ENCODE data around the gene C1QTNF6. TPM values are rescaled to one million over a fixed set of nuclear protein-coding genes. Genes with fewer than 3 reads are reported as not detected.

The C1QTNF6 gene
- total RNA-seq, 4 donors from 2014 or later, result 1.7 to 4.8 (median 3.6) TPM

GRCh38 chr22:37140686-37141323, 47.2 kb downstream of the C1QTNF6 start:
- no peaks in the 10 kb centered on the region for H3K9me3 ChIP-seq
- DNase-seq, result no peak
- H3K36me3 ChIP-seq, result no peaks in the 10 kb centered on the region
- intact Hi-C loops (cut with DNase I), result no loop called here
- no peak overlapping the region for H3K27ac ChIP-seq
- TF ChIP-seq POLR2A (IDR thresholded peaks at IDR 0.05), result no peak
- TF ChIP-seq, protein P1, sequence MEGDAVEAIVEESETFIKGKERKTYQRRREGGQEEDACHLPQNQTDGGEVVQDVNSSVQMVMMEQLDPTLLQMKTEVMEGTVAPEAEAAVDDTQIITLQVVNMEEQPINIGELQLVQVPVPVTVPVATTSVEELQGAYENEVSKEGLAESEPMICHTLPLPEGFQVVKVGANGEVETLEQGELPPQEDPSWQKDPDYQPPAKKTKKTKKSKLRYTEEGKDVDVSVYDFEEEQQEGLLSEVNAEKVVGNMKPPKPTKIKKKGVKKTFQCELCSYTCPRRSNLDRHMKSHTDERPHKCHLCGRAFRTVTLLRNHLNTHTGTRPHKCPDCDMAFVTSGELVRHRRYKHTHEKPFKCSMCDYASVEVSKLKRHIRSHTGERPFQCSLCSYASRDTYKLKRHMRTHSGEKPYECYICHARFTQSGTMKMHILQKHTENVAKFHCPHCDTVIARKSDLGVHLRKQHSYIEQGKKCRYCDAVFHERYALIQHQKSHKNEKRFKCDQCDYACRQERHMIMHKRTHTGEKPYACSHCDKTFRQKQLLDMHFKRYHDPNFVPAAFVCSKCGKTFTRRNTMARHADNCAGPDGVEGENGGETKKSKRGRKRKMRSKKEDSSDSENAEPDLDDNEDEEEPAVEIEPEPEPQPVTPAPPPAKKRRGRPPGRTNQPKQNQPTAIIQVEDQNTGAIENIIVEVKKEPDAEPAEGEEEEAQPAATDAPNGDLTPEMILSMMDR (IDR thresholded peaks at IDR 0.05), result no peak
- H3K4me3 ChIP-seq (replicated peaks in 1 of 3), result no peak overlapping the region
- no peaks in the 10 kb centered on the region for H3K27me3 ChIP-seq
- peaks cover 0 to 7% of the 10 kb centered on the region in 2 donors for H3K4me1 ChIP-seq
- 94 to 100% methylated on average over 1 to 10 of the region's 16 CpGs for WGBS, 2 donors

DNA sequence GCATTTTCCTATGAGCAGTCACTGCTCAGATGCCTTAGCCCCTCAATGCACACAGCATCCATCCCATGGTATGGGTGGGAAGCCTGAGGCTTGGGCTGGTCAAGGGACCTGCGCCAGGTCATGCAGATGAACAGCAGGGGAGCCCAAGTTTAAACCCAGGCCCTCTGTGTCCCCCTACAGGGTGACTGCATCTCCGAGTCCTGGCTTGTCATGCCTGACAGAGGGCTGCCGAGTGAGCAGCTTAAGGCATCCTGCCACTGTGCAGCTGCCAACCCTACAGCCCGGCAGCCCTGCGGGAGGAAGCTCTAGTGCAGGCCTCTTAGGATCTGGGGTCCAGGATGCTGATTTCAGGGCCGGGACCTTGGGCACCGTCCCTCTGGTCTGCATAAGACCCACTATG, 48.3 kb downstream of the C1QTNF6 start:
- Histone ChIP-seq H3K9me3 (no peaks in the 10 kb centered on the region), H3K4me1 (no peaks in the 10 kb centered on the region), H3K36me3 (no peaks in the 10 kb centered on the region), H3K4me3 (replicated peaks in 1 of 3) (no peak overlapping the region), H3K27ac (no peak overlapping the region), H3K27me3 (no peaks in the 10 kb centered on the region)
- 75 to 78% methylated on average over 5 to 7 of the region's 7 CpGs for WGBS, 2 donors
- intact Hi-C loops (cut with DNase I), result no loop called here
- DNase-seq, result no peak
- TF ChIP-seq, protein P1 (IDR thresholded peaks at IDR 0.05), result no peak
- TF ChIP-seq POLR2A (IDR thresholded peaks at IDR 0.05), result no peak

GRCh38 chr22:37138849-37139561, 49.0 kb downstream of the C1QTNF6 start:
- H3K36me3 ChIP-seq, result no peaks in the 10 kb centered on the region
- H3K27ac ChIP-seq, result no peak overlapping the region
- H3K4me1 ChIP-seq, result no peaks in the 10 kb centered on the region
- H3K4me3 ChIP-seq (replicated peaks in 1 of 3), result no peak overlapping the region
- intact Hi-C loops (cut with DNase I), result no loop called here
- TF ChIP-seq POLR2A (IDR thresholded peaks at IDR 0.05), result no peak
- no peaks in the 10 kb centered on the region for H3K27me3 ChIP-seq
- 70 to 71% methylated on average over 14 to 15 of the region's 16 CpGs for WGBS, 2 donors
- no peaks in the 10 kb centered on the region for H3K9me3 ChIP-seq
- no peak for DNase-seq

GRCh38 chr22:37137903-37138665, 50.0 kb downstream of the C1QTNF6 start:
- Histone ChIP-seq H3K4me3 (replicated peaks in 1 of 3) (no peak overlapping the region), H3K9me3 (no peaks in the 10 kb centered on the region), H3K4me1 (no peaks in the 10 kb centered on the region), H3K36me3 (no peaks in the 10 kb centered on the region), H3K27ac (no peak overlapping the region), H3K27me3 (no peaks in the 10 kb centered on the region)
- DNase-seq, result no peak
- 73 to 78% methylated on average over 6 of the region's 6 CpGs for WGBS, 2 donors
- intact Hi-C loops (cut with DNase I), result no loop called here
- TF ChIP-seq, protein P1 (IDR thresholded peaks at IDR 0.05), result no peak
- no peak for TF ChIP-seq POLR2A (IDR thresholded peaks at IDR 0.05)

DNA sequence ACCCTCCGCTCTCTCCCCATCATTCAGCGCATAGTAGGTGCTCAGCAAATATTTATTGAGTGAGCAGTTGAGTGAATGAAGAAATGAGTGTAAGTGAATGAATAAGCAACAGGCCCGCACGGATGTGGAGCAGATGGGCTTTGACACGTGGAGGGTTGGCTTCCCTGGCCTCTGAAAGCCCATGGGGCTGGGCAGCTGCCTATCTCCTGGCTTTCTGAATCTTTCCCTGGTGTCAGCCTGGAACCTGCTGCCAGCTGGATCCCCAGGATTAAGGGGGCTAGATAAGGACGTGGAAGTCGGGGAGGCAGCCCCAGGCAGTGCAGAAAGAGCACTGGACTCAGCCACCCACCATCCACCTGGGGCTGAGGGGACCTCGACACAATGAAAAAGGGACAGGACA, 50.9 kb downstream of the C1QTNF6 start:
- H3K36me3 ChIP-seq, result no peaks in the 10 kb centered on the region
- H3K4me3 ChIP-seq (replicated peaks in 1 of 3), result no peak overlapping the region
- DNase-seq, result no peak
- intact Hi-C loops (cut with DNase I), result no loop called here
- H3K9me3 ChIP-seq, result no peaks in the 10 kb centered on the region
- TF ChIP-seq, protein P1 (IDR thresholded peaks at IDR 0.05), result no peak
- no peak for TF ChIP-seq POLR2A (IDR thresholded peaks at IDR 0.05)
- H3K4me1 ChIP-seq, result no peaks in the 10 kb centered on the region
- H3K27ac ChIP-seq, result no peak overlapping the region
- no peaks in the 10 kb centered on the region for H3K27me3 ChIP-seq
- WGBS, 2 donors, result 82 to 84% methylated on average over 8 of the region's 8 CpGs

Data from thyroid gland (tissue), 4 donors.